Activated CD4-positive, CD25-positive, alpha-beta regulatory T cell treated with anti-CD3 and anti-CD28 coated beads, Interleukin-2, amount 50 U/mL, for 24 hours (primary cell): Measurements from ENCODE around the gene NADK.
"Not testable (repeated sequence)": the region's sequence is repeated elsewhere in the genome, so short reads cannot be mapped to it uniquely, and the experiment has no call there.

Experiments used
- ATAC-seq, 2 donors: fragments of 150-1000 bp; cut with Tn5 transposase; one replicate each; pipeline ENCODE4 v1.10.0; 2021; ENCODE audit warnings: mild to moderate bottlenecking in 1 of 2, moderate library complexity in 1 of 2

NADK gene

DNA sequence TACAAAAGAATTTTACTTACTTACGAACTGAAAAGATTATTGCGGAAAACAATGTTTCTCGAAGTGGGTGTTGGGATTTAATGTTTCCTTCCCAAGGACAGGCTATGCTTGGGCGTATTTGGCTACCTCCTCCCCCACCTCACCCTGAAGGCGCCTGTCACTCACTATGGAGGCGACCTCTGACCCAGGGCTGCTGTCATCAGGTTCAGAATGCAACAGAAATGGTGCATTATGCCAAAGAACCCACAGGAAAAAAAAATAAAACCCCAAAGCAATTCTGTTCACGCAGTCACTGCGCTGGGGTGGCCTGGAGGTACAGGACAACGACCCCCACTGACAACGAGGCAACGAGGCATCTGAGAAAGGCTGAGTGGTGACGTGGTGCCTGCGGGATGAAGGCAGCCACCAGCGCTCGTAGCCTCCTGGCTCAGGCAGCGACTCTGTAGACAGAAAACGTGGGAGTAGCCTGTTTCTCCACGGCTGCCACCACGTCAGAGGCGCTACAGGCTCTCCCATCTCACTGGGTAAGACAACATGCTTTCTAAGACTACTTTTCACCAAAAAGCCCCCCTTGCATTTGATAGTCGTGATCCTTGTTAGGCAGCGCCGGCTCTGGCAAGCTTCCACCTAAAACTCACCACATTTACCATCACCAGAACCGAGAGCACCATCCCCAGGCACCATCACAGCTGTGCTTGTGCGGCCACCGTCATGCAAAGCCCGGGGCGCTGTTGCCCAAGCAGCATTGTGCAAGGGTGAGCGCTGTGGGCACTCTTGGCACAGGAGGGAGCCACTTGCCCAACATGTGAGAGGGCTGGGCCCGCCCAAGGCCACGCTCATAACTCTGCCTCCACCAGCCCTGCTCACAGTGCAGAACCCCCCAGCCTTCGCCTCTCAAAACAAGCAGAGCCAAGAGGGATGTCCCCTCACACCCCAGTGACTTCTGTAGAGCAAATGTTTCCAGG is 14.3 kb downstream of the NADK start:
- no peak for ATAC-seq

DNA sequence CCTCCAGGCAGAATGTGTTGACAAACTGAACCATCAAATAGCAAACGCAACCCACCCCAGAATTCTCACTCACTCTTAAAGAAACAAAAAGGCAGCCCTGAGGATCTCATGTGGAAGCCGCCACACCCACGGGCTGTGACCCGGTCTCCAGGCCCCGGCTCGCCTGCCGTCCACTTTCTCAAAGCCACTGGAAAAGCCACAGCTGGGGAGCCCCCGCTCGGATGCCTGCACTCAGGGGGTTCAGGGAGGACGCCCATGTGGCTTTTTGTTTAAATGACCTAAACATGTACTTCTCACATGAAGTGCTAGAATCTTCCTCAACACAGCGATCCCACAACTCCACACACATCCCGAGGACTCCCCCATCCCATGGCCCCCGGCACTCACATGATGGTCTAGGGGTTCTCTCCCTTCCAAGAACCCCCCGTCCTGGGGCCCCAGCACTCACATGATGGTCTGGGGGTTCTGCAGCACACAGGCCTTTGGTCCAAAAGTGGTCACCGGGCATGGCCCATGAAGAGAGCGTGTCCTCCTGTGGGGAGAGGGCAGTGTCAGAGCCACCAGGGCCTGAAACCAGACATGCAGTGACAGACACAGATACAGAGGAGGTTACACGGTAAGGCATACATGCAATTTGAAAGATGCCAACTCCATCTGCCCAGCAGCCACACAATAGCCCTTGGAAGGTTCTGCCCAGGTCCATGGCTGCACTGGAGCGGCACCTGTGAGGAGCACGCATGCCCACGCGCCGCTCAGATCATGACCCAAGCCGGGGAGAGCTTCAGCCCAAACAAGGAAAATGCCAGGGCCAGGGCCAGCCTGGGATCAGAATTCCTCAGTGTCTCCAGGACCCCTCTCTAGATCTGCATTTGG is 16.5 kb downstream of the NADK start:
- no peak for ATAC-seq

DNA sequence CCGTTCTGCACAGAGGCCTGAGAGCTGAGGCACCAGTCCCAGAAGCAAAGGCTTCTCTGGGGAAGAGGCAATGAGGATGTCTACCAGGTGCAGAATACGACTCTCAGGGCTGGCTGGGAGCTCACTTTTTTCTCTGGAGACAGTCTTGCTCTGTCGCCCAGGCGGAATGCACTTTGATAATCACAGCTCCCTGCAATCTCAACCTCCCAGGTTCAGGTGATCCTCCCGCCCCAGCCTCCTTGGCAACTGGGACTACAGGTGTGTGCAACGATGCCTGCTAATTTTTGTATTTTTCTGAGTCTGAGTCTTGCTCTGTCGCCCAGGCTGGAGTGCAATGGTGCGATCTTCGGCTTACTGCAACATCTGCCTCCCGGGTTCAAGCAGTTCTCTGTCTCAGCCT is 17.6 kb downstream of the NADK start:
- ATAC-seq: no peak

DNA sequence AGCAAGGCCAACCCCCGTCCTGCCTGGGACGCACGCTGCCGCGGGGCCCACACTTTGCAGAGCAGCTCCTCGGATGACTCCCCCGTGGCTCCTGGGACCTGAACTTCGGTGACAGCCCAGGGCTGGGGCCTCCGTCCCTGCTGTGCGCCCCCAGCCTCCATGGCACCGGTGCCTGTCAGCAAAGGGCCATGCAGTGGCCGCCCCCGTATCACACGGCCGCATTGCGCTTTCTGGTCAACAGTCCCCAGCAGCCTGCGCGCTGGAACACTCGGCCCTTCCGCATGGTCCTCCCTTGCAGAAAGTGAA is 18.0 kb downstream of the NADK start:
- ATAC-seq: no peak

DNA sequence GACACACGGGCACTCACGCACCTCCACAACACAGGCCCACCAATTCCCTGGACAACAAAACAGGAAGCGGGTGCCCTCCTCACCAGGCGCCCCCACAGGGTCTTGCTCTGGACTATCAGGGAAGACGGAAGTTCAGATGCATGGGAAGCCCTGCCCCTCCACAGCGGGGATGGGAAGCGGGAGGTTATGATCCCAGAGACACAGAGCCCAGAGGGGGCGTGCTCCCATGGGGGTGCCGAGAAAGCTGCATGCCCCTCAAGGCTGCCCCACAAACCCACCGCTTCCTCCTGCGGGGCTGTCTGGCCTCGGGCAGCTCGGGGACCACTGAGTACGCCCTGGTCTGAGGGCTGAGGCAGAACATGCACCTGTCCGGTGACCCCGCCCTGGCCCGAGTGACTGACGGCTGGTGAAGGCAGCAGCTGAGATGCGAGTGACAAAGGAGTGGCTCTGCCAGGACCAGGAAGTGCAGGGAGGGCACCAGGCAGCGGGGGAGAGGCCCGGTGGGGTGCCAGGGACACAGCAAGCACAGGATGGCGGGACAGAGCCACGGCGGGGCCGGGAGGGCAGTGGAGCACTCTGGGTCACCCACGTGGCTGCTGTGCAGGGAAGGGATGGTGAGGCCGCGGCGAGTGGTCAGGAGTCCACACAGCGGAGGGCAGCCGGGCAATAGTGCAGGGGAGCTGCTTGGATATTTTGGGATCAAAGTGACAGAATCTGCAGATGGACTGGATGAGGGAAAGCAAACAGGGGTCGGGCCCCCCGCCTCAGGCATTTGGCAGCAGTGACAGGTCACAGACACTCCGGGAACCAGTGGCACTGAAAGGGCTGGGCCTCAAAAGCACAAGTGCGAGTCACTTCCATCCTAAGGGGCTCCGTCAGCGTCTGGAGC is 18.6 kb downstream of the NADK start:
- no peak for ATAC-seq

DNA sequence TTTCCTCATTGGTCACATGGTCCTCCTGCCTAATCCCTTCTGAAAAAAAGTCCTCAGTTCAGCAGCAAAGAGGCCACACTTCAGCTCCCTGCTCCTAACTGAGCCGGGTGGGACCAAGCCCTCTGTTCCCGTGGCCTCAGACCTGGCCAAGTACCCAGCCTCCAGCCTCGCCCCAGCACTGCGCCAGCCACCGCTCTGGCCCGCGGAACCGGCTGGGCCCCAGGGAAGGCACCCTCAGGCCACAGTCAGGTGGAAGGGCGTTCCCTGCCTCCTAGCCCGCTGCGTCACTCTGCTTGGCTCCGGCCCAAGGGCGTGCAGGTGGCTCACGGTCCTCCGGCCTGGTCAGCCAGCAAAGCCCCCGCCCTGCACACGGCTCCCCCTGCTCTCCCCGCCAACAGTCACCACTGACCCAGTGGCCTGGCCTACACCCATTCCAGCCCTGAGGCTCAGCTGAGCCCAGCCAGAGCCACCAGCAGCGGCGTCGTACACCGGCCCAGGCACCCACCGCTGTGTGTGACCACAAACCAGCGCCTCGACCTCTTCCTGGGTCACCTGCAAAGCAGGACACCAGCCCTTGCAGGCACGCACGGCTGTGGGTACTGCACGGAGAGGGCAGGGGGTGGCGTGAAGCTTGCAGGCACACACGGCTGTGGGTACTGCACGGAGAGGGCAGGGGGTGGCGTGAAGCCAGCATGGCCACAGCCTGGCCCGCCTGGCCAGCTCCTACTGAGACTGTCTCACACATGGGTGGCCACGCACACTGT is 19.4 kb downstream of the NADK start:
- peak in 1 of 2 donors; percentile 20 for ATAC-seq

DNA sequence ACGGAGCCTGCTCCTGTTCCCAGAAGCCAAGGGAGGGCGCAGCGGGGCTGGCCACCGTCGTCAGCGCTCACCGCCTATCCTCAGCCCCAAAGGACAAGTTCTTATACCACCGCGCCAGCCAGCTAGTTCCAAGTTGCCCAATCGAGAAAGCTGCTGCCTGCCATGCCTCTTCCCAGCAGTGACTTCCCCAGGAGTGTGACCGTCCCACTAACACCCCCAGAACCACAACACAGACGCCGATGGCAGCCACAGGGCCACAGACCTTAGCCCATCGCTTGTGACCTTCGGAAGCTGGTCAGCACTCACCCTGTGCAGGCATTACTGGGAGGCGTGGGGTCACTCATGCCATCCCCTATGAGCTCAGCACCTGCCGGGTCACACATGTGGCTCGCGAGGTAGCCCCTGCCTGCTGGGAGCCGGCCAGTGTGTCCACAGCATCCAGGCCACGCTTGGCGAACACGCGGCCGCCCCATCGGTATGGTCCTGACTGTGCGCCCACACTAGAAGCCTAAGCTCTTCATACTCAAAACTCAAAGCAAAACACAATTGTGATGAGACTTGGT is 20.1 kb downstream of the NADK start:
- no peak for ATAC-seq

DNA sequence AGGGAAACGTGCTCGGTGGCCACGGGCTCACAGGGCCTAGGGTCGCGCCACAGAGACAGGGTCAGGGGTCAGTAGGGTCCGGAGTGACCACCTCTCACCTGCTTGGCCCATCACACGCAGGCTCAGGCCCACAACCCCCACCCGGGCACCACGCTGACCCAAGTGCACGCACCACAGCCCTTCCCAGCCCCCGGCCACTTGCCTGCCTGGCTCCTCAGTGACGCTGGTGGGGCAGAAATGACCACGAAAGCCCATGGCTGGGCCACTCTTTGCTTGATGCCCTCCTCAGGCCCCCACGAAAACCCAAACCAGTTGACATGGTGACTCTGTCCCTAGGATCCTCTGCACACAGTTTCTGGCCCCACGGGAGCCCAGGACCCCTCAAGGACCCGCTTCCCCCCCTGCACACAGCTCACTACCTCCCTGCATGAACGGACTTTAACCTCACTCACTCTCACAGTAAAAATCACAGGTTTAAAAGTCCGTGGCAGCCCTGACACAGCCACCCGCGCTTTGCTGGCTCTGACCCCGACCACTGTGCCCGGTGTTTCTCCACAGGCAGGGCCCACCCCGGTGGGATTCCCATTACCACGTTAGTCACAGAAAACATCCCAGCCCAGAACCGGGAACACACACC is 20.7 kb downstream of the NADK start:
- ATAC-seq: no peak

DNA sequence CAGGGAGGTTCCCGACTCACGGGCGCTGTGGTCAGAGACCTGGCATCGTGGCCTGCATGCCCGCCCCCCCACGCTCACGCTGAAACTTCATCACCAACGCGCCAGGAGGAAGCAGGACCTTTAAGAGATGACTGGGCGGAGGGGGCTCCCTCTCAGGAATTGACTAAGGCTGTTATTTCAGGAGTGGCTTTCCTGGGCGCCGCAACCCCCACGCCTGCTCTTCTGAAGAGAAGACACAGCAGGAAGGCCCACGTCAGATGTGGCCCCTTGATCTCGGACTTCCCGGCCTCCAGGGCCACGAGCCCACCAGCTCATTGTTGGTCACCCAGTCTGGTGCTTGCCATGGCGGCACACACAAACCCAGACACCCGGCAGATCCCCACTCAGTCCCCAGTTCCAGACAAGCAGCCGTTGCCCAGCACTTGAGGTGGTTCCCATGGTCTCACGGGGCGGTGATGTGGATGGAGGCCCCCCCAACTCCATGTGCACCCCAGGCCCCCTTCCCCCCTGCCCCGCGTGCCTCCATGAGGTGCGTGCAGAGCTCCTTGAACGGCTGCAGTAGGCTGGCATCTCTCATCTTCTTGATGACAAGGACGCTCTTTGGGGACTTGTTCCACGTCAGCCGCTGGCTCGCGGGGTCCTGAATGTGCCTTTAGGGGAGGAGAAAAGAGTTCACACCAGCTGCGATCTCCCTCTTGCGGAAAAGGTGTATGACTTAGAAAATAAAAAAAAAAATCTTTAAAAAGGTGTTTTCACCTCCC is 21.4 kb downstream of the NADK start:
- no peak for ATAC-seq

DNA sequence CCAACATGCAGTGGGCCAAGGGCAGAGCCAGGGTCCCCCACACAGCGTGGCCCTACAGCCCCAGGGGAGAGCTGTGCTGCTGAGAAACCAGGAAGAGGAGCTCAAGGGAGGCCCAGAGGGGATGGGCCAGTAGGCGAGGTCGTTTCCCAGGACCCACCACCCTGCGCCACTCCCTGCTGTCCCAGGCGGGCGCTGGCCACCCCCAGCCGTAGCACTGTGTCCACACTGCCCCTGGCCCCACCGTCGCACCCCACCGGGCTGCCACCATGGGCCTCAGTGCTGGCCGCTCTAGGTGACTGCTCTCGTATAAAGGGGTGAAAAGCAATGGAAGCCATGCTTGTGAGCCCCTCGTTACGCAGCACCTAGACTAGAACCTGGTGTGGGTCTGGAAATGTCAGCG is 22.4 kb downstream of the NADK start:
- no peak for ATAC-seq

DNA sequence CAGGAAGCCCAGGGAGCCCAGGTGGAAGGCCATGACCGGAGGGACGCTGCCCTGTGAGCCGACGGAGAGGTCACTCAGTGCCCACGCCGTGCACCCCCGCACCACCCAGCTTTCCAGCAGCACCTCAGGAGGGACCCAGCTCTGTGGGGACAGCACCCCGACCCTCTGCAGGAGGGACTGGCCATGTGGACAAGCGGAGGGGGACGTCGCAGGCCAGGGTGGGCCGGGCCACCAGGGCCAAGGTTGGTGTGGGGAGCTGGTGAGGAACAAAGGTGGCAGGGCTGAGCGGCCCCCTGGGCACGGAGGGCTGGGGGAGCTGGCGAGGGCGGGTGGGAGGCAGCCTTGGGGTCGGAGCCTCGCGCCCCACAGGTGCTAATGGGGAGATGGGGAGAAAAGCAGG is 22.8 kb downstream of the NADK start:
- no peak for ATAC-seq

DNA sequence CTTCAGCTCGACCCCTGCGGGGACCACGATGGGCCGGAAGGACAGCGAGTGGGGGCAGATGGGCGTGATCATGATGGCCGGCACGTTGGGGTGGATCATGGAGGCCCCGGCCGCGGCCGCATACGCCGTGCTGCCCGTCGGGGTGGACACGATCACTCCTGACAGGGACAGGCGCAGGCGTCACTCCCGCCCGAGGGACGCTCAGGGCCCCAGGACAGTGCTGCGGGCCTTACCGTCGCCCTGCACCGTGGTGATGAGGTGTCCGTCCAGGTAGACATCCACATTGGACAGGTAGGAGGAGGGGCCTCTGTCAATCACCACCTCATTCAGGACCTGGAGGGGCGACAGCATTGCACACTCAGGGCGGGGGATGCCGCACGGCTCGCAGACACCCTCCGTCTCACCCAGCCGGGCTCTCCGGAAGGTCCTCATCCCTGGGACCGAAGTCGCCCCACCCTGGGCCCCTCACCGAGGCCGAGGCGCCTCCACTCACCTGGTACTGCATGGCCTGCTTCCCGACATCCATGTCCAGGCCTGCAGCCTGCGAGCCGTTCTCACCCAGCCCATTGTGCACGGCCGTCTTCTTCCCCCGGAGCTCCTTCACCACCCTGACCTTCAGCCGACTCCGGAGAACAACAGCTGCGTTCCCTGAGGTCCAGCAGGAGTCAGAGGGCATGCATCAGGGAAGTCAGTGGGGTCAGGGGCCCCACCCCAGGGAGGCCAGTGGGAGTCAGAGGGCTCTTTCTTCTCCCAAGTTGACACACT is 24.0 kb downstream of the NADK start:
- ATAC-seq: no peak

DNA sequence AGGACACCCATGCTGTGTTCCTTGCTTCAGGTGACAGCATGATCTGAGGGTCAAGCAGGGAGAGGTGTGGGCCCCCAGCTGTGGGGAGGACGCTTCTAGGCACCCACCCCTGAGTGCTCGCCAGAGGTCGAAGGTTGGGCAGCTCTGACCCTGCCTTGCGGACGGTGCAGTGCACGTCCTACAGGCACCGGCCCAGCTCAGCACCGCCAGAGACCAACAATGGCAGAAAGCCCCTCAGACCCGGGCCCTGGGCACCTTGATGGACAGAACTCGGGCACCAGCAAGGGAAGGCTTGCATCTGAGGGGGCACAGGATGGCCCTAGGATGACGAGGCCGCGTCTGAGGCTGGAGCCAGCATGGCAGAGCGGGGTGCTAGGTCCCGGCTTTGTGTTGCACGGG is 24.7 kb downstream of the NADK start:
- ATAC-seq: no peak

DNA sequence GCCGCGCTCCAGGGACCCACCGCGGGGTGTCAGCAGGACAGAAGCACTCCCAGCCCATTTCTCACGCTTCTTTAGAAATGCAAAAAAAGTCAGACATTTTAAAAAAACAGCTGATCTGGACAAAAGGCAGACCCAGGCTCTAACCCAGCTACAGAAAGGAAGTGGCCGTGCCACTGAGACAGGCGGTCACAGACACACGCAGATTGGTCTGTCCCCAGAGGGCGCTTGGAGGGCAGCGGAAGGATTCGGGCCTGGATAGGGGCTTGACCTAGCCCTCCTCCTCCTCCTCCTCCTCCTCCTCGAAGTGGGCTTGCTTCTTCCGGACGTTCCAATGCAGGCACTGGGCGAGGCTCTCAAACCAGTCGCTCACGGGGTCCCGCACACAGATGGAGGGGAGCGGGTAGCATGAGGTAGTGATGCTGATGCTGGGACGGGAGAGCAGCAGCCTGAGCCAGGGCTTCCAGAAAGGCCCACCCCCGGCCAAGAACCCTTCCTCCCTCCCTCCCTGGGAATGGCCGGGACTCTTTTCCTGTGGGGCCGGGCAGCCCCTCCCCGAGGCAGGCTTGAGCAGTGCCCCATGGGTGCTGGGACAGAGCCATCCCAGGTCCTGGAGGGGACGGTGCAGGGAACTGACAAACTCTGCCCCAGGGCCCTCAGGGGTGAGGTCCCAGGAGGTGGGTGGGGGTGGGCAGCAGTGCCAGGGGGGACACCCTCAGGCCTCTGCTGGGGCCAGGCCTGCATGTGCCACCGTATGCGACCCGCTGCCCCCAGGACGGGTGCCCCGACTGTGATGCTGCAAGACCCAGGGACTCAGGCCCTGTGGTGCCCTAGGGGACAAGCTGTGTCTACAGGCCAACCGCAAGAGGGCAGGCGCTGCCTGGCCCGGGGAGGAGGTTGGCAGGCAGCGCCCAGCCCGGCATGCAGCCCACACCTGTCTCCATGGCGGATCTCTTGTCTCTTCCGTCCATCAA is 25.3 kb downstream of the NADK start:
- no peak for ATAC-seq

DNA sequence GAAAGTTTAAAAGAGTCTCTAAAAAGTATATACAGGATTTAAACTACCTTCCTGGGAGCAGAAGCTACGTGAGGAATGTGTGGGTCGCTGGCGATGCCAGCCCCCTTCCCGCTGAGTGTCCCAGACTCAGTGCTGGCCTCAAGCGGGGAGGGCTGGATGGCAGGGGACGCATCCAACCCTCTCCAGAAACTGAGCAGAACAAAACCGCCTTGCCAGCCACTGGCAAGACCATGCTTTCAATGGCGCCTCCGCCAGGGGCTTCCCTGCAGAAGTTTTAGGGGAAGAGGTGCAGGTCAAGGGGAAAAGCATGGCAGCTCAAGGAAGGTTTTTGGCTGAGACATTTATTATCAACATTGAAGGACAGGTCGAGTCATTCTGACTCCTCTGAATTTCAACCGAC is 26.1 kb downstream of the NADK start:
- no peak for ATAC-seq

DNA sequence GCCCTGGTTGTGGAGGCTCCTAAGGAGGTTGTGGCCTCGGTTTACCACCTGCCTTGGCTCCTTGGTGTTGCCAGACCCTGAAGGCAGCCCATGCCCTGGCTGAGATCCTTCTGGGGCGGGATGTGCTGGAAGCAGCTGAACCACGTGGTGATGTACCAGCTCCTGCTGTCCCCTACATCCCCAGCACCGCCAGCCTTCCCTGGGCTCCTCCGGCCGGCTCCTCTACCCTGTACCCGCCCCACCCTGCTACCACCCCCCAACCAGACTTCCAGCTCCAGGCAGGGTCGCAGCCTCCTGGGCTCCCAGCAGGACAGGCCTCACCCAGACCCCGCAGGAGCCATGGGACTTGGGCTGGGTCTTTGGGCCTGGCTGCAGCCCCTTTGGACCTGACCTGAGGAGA is 28.3 kb downstream of the NADK start:
- not testable (repeated sequence) for ATAC-seq

DNA sequence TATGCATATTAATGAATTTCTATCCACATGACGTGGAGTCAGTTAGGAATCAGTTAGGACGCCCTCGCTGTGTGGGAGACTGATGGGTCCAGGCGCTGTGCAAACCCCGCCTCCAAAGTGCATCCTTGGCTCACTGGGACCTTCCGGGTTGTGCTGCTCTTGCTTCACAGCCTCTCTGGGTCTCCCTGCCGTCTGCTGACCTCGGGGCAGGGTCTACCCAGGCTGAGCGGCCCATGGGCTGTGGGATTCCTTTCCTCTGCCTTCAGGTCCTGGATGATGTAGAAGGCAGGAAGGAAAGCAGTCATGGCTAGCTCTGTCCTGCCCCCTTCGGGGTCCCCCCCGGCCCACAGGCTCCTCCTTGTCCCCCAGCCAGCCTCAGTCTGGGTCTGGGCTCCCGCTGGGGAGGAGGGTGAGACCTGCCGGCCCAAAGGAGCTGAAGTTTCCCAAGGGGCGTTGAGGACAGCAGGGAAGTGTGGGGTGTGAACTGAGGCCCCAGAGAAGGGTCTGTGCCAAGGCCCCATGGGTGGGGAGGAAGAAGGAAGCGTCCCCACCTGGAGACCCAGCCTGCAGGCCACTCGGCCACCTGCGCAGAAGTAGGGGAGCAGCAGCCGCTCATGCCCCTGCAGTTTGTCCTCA is 29.5 kb downstream of the NADK start:
- ATAC-seq: no peak

DNA sequence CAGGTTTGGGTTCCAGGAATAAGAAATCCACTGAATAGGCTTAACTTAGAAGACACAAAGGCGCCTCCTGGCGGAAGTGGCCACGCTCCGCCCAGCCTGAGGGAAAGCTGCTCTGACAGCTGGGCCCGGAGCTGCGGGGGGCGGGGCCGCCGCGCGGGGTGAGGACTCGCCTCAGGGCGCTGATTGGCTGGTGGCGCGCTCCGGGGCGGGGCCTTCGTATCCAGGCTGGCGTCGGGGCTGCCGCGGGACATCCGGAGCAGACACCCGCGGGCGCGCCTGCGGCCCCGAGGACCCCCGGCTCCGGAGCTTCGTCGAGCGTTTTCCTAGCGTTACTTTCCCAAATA is 31.7 kb downstream of the NADK start:
- peak; percentile 76 to 84 for ATAC-seq
